ENCODE data around the gene TM9SF4. TPM values are rescaled to one million over a fixed set of nuclear protein-coding genes. Genes with fewer than 3 reads are reported as not detected.

The TM9SF4 gene
- total RNA-seq, 2 donors from 2014 or later: 76.7 to 79.9 TPM

DNA sequence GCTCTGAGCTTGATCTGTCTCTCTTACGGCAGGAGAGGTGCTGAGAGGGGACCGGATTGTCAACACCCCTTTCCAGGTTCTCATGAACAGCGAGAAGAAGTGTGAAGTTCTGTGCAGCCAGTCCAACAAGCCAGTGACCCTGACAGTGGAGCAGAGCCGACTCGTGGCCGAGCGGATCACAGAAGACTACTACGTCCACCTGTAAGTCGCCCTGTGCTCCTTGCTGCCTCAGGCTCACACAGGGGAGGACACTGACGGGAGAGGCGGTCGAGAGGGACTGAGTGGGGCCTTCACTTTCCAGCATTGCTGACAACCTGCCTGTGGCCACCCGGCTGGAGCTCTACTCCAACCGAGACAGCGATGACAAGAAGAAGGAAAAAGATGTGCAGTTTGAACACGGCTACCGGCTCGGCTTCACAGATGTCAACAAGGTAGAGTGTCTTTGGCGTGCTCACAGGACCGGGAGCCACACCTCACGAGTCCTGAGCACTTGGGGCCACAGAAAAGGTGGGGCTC, 32.0 kb downstream of the TM9SF4 start:
- TF ChIP-seq, protein P1, sequence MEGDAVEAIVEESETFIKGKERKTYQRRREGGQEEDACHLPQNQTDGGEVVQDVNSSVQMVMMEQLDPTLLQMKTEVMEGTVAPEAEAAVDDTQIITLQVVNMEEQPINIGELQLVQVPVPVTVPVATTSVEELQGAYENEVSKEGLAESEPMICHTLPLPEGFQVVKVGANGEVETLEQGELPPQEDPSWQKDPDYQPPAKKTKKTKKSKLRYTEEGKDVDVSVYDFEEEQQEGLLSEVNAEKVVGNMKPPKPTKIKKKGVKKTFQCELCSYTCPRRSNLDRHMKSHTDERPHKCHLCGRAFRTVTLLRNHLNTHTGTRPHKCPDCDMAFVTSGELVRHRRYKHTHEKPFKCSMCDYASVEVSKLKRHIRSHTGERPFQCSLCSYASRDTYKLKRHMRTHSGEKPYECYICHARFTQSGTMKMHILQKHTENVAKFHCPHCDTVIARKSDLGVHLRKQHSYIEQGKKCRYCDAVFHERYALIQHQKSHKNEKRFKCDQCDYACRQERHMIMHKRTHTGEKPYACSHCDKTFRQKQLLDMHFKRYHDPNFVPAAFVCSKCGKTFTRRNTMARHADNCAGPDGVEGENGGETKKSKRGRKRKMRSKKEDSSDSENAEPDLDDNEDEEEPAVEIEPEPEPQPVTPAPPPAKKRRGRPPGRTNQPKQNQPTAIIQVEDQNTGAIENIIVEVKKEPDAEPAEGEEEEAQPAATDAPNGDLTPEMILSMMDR (IDR thresholded peaks at IDR 0.05): no peak
- H3K9ac ChIP-seq (ENCODE audit: low read depth in 2 of 2, low read length in 2 of 2): no peak overlapping the region
- H3K4me1 ChIP-seq: no peaks in the 10 kb centered on the region
- H3K9me3 ChIP-seq: no peaks in the 10 kb centered on the region
- peaks cover 37% of the 10 kb centered on the region for H3K36me3 ChIP-seq
- no peak overlapping the region for H3K27ac ChIP-seq
- no peaks in the 10 kb centered on the region for H3K27me3 ChIP-seq
- no peak for DNase-seq
- no peak overlapping the region for H3K4me3 ChIP-seq
- intact Hi-C loops (cut with DNase I): no loop called here

DNA sequence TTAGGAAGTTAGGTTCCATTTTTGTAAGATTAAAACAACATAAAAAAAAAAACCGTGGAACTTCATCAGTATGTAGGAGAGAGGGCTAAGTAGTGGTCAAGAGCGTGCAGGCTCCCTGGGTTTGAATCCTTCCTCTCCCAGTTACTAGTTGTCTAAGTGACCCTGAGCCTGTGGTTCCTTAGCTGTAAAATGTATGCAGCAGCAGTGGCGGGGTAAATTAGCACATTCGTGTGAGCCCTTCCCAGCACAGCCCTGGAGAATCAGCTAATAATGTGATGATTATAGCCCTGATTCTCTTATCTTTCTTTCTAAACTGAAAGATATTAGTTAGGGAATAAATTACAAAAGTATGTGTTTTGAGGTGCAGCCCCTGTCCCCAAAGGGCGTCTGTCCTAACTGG, 32.6 kb downstream of the TM9SF4 start:
- Histone ChIP-seq H3K9ac (ENCODE audit: low read depth in 2 of 2, low read length in 2 of 2) (no peak overlapping the region), H3K27ac (no peak overlapping the region), H3K9me3 (no peaks in the 10 kb centered on the region), H3K36me3 (peaks cover 33% of the 10 kb centered on the region), H3K27me3 (no peaks in the 10 kb centered on the region), H3K4me1 (no peaks in the 10 kb centered on the region), H3K4me3 (no peak overlapping the region)
- DNase-seq: no peak
- TF ChIP-seq, protein P1 (IDR thresholded peaks at IDR 0.05): no peak
- intact Hi-C loops (cut with DNase I): no loop called here

DNA sequence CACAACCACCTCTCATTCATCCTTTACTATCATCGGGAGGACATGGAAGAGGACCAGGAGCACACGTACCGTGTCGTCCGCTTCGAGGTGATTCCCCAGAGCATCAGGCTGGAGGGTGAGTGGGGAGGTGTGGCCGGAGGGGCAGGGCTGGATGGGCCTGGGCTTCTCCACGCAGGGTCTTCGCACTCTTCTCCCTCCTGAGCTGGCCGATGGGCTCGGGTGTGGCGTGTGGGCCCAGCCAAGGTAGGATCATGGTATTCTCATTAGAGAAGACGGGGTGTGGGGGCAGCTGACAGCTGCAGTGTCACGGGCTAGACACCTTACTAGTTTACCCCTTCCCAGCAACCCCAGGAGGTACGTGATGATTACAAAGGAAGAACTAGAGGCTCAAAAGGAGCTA, 33.5 kb downstream of the TM9SF4 start:
- Histone ChIP-seq H3K4me1 (no peaks in the 10 kb centered on the region), H3K36me3 (peaks cover 32% of the 10 kb centered on the region), H3K27me3 (no peaks in the 10 kb centered on the region), H3K9ac (ENCODE audit: low read depth in 2 of 2, low read length in 2 of 2) (no peak overlapping the region), H3K9me3 (no peaks in the 10 kb centered on the region), H3K27ac (no peak overlapping the region), H3K4me3 (no peak overlapping the region)
- DNase-seq: no peak
- intact Hi-C loops (cut with DNase I): no loop called here
- TF ChIP-seq, protein P1 (IDR thresholded peaks at IDR 0.05): no peak

DNA sequence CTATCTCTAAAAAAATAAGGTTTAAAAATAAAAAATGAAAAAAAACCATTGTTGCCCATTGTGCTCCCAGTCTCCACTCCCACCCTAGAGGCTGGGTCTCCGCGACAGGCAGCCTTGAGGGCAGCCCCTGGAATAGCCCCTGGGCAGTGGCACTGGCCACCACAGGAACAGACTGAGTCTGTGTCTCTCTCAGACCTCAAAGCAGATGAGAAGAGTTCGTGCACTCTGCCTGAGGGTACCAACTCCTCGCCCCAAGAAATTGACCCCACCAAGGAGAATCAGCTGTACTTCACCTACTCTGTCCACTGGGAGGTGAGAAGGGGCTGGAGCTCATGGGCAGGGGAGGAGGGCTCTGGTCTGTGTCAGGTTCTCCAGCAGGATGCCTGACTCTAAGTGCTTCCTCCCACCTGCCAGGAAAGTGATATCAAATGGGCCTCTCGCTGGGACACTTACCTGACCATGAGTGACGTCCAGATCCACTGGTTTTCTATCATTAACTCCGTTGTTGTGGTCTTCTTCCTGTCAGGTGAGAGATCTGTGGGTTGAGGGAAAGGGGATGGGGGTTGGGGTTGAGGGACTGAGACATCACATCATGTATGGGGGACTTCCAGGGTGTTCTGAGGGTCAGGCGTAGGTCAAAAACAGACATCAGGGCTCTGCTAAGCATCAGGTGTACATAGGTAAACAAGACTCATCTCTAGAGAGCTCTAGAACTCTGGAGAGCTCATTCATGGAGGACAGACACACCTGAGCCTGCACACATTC, 35.6 kb downstream of the TM9SF4 start:
- H3K4me3 ChIP-seq: no peak overlapping the region
- no peaks in the 10 kb centered on the region for H3K4me1 ChIP-seq
- DNase-seq: no peak
- no peak overlapping the region for H3K9ac ChIP-seq (ENCODE audit: low read depth in 2 of 2, low read length in 2 of 2)
- TF ChIP-seq, protein P1 (IDR thresholded peaks at IDR 0.05): no peak
- H3K27ac ChIP-seq: no peak overlapping the region
- peaks cover 32% of the 10 kb centered on the region for H3K36me3 ChIP-seq
- no peaks in the 10 kb centered on the region for H3K27me3 ChIP-seq
- no peaks in the 10 kb centered on the region for H3K9me3 ChIP-seq
- intact Hi-C loops (cut with DNase I): no loop called here

DNA sequence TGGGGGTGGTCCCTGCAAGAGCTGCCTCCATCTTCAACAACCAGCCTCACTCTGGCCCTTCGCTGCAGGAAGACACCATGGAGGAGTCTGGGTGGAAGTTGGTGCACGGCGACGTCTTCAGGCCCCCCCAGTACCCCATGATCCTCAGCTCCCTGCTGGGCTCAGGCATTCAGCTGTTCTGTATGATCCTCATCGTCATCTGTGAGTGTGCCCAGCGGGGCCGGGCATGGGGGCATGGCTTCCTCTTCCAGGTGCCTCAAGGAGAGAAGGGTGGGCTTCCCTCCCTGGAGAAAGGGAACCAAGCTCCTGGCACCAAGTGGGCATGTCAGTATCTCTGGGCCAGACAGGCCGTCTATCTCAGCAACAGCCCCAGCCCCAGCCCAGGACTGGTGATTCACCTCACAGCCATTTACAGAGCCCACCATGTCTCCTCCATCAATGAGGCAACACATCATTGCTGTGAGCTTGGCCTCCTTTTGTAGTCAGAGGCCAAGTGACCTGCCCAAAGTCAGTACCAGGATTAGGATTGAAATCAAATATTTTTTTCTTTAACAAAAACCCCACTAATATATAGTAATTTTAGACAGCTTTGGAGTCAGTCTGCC, 40.2 kb downstream of the TM9SF4 start:
- Histone ChIP-seq H3K4me3 (no peak overlapping the region), H3K9ac (ENCODE audit: low read depth in 2 of 2, low read length in 2 of 2) (no peak overlapping the region), H3K36me3 (peaks cover 5% of the 10 kb centered on the region), H3K27me3 (no peaks in the 10 kb centered on the region), H3K27ac (no peak overlapping the region), H3K9me3 (no peaks in the 10 kb centered on the region), H3K4me1 (no peaks in the 10 kb centered on the region)
- intact Hi-C loops (cut with DNase I): no loop called here
- DNase-seq: no peak
- TF ChIP-seq, protein P1 (IDR thresholded peaks at IDR 0.05): no peak

Measured in colonic mucosa (tissue), 4 donors.